Inferior parietal cortex (tissue), 1 donor: ENCODE measurements around the gene HS3ST2.

Source experiments
- DNase-seq: peaks from one replicate; pipeline ENCODE4 v3.0.0-alpha.2; 2016; ENCODE audit errors: extremely low spot score

HS3ST2 gene

DNA sequence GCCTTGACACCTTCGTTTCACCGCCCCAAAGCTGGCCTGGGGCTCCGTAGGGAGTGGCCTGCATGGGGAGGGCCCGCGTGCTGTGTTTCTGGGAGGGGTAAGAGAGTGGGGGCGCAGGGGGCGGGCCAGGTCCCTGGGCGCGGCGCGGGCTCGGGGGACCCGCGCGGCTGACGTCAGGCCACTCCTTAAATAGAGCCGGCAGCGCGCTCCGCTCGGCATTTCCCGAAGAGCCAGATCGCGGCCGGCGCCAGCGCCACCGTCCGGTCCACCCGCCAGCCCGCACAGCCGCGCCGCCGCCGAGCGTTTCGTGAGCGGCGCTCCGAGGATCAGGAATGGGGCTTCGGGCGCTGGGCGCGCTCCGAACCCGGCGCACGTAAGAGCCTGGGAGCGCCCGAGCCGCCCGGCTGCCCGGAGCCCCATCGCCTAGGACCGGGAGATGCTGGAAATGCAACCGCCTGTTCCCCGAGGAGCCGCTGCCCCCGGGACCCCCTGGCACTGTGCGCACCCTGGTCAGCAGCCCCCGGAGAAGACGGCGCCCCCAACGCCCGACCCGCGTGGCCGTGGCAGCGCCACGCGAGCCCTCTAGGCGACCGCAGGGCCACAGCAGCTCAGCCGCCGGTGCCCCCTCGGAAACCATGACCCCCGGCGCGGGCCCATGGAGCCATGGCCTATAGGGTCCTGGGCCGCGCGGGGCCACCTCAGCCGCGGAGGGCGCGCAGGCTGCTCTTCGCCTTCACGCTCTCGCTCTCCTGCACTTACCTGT is at the start of gene HS3ST2:
Gene HS3ST2 (plus strand): TSS at position 215 of the 763 bp plus-strand sequence. CDS start 449 bp downstream, at position 664.
- DNase-seq, result no peak

DNA sequence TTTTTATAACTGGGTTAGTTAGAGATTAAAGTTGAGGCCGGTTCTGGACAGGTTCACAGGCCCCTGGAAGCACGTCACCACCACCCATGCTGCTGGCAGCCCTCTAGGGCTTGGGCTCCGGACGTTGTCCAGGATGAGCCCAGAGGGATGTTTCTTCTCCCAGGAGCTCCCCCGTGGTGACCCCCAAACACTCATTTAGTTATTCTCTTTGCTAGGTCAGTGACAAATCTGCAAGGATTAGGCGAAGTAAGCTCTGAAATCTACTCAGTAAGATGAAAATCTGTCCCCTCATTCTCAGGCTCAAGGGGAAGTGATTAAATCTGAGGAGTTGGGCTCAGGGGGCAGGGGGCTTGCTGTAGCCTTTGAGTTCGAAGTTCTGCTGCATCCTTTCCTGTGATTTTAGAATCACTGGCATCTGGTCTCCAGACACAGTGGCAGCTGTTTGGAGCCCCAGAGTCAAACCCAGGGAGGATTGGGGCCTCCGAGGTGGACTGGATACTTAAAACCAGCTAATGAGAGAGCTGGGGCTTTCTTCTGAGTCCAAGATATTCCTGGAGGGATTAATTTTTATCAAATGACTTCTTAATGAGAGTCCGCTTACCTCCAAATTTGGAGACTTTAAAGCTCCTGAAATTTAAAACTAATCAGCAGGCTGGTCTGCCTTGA is 49.2 kb upstream of the HS3ST2 start:
- no peak for DNase-seq

DNA sequence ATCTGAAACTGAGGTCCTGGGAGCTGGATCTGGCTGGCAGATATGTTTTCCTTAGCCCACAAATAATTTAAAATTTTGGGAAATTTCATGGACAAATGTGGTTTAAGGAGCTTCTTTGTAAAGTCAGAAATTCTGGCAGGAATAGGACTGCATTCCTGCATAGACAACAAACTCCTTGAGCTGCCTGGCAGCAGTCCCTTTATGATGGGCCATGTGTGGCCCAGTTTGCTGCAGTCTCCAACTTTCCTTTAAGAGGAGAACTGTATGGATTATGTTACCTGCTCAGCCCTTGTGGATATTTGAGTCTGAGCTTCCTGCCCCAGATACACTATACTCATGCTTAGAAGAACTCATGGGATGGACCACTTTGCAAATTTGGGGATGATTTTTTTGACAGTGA is 48.5 kb upstream of the HS3ST2 start:
- no peak for DNase-seq

DNA sequence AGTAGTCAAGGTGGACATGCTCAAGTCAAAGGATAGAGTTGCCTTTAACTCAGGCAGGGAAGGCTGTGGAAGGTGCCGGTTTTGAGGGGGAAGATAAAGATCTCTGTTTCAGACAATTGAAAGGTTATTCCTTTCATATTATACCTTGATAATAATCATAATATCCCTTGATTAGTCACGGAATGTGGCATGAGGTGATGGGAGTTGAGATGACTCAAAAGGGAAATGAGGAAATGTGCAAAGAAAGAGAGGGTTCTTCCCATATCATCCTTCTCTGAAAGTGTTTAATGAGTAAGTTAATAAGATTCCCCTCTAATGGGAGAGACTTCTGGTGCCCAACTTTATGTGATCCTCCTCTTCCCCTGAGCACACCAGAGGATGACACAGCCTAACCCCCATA is 43.1 kb upstream of the HS3ST2 start:
- DNase-seq, result no peak

DNA sequence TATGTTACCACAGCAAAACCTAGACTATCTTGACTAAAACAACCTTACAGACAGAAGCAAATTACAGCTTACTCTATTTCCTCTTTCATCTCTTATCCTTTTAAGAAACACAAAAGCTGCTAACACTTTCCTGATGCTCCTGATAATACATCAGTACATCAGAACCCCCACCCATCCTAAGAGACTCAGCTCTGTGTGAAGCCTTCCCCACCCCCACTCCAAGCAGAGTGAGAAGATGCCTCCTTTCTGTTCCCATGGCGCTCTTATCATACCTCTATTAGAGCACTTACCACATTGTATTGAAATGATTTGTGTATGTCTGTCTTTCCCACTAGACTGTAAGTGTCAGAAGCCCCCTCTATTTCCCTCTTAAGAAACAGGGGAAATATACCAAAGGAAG is 42.4 kb upstream of the HS3ST2 start:
- no peak for DNase-seq

DNA sequence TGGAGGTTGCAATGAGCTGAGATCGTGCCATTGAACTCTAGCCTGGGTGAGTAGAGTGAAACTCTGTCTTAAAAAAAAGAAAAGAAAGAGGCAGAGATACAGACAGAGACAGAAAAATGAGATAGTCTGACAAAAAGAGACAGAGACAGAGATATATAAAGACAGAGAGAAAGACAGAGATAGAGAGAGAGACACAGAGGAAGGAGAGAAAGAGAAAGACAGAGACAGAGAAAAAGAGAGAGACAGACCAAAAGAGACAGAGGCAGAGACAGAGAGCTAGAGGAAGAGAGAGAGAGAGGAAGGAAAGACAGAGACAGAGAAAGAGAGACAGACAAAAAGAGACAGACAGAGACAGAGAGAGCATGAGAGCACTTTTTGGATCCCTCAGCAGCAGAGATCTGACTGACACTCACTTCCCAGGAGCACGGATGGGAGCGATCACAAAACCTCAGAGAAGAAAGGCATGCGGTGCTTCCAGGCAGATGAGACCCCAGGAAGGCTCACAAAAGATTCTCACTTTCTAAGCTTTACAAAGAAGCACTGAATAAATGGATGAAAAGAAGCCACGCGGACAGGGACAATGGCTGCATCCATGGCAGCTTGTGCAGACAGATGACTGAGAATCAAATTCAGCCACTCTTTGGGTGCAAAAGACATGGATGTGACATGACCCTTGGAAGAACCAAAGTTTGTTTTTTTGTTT is 38.6 kb upstream of the HS3ST2 start:
- DNase-seq, result no peak

DNA sequence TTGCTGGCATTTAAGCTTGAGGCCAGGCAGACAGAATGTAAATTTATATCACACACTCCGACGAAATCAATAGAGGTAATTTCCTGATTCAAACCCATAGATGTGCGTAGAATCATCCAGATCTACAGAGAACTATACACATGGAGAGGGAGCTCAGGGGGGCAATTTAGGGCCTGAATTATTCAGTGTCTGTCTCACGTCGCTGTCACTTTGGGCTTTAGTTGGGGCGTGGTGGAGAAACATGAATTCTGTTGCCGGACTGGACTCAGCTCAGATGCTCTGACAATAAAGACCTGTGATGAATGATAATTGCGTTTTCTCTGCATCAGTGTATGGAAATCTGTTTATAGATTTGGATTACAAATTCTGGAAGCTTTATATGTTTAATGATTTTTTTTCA is 32.5 kb upstream of the HS3ST2 start:
- no peak for DNase-seq

DNA sequence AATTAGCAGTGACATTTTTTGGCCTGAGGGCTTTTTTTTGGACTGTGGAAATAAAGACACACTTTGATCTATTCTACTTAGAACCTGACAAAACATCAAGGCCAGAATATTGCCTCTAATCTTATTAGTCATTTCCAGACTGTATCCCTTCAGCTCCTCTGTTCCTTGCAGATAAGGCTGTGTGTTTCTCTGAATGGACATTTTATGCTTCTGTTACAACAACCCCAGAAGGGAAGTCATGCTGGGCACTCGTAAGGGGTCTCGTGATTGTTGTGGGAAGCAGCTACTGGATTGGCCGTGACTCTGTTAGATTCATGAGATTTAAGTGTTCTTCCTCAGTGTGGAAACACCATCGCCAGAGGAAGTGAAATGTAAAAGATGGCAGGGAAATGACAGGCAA is 31.6 kb upstream of the HS3ST2 start:
- no peak for DNase-seq

DNA sequence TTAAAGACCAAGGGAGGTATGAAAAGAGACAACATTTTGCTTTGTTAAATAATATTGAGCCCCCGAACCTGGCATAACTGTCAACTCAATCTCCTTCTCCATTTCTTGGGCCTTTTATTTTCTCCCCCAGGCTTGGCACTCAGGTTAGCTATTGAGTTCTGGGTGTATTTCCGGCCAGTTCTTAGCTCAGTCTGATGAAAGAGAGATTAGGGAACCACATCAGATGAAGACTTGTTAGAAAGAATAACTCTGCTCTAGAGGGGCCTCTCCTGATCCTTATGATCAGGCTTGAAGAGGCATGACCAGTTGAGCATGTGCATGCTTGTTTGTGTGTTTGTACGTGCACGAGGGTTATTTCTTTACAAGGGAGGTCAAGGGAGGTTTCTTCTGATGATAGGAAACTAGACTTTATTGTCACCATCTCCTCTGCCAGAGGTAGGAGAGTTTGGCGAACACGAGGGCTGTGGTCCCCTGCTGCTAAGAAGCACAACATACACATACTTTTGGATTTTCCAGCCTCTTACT is 29.2 kb upstream of the HS3ST2 start:
- no peak for DNase-seq

DNA sequence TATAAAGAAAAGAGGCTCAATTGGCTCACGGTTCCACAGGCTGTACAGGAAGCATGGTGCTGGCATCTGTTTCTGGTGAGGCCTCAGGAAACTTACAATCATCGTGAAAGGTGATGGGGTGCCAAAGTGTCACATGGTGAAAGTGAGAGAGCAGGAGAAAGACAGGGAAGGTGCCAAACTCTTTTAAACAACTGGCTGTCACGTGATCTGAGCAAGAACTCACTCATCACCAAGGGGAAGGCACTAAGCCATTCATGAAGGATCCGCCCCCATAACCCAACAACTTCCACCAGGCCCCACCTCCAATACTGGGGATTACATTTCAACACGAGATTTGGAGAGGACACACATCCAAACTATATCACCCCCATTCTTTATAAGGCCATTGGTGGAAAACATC is 28.4 kb upstream of the HS3ST2 start:
- no peak for DNase-seq

DNA sequence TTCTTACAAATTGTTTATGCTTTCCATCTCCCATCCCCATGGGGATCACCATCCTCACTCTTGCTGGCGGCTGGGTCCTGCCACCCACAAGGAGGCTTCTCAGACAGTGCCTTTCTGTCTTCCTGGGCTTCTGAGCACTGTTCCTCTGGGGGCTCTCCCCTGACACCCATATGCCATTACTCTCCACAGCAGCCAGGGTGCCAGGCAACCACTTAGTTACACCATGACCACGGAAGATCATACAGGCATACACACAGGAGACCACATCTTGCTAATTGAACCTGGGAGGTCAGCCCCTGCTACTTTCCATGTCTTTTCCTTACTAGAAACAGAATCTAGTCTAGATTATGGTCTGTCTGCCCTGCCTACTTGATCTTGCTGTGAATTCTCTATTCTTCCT is 27.7 kb upstream of the HS3ST2 start:
- DNase-seq, result no peak

DNA sequence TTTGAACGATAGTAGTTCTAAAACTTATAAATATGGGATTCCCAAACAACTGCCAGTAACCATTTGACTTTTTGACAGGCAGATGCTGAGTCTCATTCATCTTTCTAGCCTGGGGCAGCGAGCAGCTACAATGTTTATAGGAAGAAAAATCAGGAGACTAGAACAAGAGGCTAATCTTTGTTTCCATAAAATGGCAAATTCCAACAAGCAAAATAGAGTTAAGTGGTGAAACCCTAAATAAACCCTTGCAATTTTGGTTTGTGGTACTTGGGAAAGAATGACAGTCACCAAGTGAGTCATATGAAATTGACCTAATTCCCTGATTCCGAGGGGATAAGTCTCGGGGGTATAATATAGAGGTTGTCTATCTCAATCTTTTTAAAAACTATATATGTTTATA is 27.3 kb upstream of the HS3ST2 start:
- no peak for DNase-seq

DNA sequence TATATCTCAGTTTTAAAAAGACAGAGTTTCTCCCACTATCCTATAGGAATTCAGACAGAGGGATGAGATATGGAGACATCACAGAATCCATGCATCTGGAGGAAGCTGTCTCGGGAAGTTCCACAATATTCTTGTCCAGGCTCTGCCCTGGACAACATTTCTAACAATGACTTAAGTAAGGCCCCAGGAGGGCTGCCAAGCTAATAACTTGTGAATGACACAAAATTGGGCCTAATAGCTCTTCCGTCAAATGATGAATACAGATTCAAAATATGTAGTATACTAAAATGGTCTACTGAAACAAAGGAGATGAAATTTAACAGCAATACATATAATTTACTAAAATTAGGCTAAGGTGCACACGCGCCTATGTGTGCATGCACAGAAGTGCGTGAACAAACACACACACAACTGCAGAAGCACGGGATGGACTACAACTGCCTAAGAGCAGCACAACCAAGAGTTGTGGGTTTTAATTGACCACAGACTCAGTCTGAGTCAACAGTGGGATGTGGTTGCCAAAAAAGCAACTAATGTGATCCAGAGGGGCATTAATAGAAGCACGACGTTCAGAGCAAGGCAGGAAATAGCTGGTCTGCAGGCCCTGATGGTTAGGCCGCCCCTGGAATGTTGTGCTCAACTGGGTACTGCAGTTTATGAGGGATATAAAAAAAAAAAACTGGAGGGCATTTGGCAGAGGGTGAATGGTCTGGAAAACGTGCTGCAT is 26.3 kb upstream of the HS3ST2 start:
- DNase-seq, result no peak

DNA sequence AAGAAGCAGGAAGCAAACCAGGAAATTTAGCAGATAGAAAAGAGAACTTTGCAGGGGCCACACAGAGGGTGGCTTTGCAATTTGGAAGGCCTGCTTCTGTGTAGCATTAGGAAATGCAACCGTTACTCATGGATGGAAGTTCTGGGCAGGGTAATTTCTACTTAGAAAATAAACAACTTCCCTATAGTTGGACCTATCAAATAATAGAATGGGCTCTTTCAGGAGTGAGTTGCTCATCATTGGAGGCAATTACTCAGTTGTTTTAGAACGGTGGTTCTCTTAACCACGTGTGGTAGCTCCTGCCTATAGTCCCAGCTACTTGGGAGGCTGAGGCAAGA is 25.8 kb upstream of the HS3ST2 start:
- no peak for DNase-seq

DNA sequence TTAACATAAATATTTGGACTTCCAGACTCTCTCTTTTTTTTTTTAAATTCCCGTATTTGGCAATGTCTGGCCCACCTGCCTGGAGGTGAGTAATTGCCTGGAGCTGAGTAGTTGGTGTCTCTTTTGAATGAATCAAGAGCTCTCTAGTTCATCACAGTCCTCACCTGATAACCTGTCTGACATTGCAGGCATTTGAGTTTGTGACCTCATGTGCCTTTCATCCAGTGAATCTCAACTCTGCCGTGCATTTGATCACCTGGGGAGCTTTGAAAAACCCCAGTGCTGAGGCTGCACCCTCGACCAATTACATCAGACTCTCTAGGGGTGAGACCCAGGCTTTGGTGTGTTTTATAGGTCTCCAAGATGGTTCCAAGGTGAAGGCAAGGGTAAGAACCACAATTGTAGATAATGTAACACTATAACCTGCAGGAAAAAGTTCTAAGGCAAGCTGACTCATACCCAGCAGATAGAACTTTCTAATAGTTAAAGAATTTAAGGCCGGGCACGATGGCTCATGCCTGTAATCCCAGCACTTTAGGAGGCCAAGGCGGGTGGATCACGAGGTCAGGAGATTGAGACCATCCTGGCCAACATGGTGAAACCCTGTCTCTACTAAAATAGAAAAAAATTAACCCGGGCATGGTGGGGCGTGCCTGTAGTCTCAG is 24.5 kb upstream of the HS3ST2 start:
- no peak for DNase-seq

DNA sequence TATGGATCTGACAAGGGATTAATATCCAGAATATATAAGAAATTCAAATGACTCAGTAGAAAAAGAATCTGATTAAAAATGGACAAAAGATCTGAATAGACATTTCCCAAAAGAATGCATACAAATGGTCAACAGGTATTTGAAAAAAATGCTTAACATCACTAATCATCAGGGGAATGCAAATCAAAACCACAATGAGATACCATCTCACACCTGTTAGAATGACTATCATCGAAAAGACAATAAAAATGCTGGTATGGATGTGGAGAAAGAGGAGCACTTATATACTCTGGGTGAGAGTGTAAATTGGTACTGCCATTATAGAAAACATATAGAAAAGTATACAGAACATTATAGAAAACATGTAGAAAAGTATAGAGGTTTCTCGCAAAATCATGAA is 16.4 kb upstream of the HS3ST2 start:
- DNase-seq, result no peak

DNA sequence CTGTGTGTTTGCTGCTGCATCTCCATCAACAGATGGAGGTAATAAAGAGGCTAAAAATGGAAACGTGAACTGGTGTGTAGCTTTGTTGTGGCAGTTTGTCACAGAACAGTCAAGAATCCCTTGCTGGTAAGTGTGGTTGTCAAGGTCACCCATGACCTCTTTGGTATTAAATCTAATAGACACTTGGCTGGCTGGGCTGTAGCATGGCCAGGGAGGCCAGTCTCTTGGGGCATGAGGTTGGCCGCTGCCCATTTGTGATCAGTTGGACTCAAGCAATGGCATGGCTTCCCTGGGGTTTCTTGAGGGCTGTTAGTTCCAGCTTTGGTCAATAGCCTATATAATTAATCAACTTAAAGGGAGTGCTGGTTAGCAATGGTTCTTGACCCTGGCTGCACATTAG is 14.8 kb upstream of the HS3ST2 start:
- DNase-seq, result no peak

DNA sequence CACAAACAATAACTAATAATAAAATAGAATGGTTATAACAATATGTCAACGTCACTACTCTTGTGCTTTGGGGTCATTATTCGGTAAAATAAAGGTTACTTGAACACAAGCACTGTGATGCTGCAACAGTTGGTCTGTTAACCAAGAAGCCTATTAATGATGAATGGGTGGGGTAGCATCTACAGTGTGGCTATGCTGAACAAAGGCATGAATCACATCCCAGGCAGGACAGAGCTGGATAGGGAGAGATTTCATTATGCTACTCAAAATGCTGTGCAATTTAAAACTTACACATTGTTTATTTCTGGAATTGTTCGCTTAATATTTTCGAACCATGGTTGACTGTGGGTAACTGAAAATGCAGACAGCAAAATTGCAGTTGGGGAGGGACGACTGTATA is 9.1 kb upstream of the HS3ST2 start:
- DNase-seq, result no peak

DNA sequence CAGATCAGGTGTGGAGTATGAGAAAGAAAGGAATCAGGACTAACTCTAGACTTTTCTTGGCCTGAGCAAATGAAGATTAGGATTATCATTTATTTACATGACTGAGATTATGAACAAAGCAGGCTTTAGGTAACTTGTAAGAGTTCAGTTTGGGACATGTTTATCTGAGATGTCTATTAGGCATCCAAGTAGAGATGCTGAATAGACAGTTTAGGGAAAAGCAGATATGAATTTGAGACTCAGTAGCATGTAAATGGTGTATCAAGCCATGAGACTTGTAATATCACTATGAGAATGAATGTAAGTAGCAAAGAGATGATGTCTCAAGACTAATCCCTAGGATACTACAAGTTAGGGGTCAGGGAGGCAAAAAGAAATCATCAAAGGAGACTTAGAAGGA is 8.6 kb upstream of the HS3ST2 start:
- DNase-seq, result no peak

DNA sequence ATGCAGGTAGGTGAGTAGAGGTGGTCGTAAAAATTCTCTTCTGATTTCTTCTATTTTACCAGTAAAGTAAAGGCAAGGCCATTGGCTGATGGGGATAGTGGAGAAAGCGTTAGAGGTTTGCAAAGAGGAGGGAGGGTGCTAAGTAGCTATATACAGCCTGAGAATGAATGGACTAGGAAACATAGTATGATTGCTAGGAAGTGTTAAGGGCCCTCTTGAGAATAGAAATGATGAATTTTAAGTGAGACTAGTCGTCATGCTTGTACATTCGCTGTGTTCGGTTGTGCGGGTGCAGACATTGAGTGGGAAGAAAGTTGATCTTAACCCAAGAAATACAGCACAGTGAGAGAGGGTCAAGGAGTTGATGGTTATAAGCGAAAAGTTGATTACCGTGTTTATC is 7.2 kb upstream of the HS3ST2 start:
- DNase-seq, result no peak

DNA sequence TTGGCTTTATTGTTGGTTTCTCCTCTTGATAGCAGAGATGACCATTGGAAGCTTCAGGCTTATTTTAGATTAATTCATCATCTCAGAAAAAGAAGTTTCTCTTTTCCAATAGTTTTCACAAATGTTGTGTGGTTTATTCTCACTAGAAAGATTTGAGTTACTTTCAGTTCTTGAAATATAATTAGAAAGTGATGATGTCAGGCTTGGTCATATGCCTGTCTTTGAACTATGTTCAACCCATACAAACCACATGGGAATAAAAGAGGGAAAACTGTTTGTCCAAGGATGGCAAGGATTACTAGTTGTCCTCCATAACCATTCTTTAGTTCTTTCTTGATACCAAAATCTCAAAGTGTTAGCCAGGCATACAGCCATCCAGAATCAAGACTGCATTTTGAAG is 3.7 kb upstream of the HS3ST2 start:
- DNase-seq, result no peak
